ENCODE data around the gene PUS7.

- no peak for TF ChIP-seq JUN (IDR thresholded peaks at IDR 0.05; ENCODE audit: low read depth, low read length)
- TF ChIP-seq TAF1 (IDR thresholded peaks at IDR 0.05; ENCODE audit: low read depth, low read length) = no peak
- TF ChIP-seq CTCF (IDR thresholded peaks at IDR 0.05; ENCODE audit: control extremely low read depth in 1 of 3, insufficient read depth in 1 of 3, low read depth in 1 of 3, low read length in 3 of 3) = no peak
- no peak for TF ChIP-seq YY1 (IDR thresholded peaks at IDR 0.05; ENCODE audit: low read depth, low read length)
- TF ChIP-seq MAFK (IDR thresholded peaks at IDR 0.05; ENCODE audit: low read depth, low read length) = no peak
- TF ChIP-seq RAD21 (IDR thresholded peaks at IDR 0.05 in 1 of 2, conservative IDR thresholded peaks at IDR 0.05 in 1 of 2; ENCODE audit: low read depth in 2 of 2, low read length in 2 of 2) = no peak
- TF ChIP-seq ATF2 (IDR thresholded peaks at IDR 0.05; ENCODE audit: low read length) = no peak
- no peak for TF ChIP-seq EGR1 (IDR thresholded peaks at IDR 0.05; ENCODE audit: borderline replicate concordance, low read depth, low read length)
- no peak for TF ChIP-seq EZH2 (IDR thresholded peaks at IDR 0.05; ENCODE audit: low read depth, low read length, severe bottlenecking)
- no peak for TF ChIP-seq SP1 (IDR thresholded peaks at IDR 0.05; ENCODE audit: low read depth, low read length)
- TF ChIP-seq BRCA1 (IDR thresholded peaks at IDR 0.05; ENCODE audit: low read depth, low read length) = no peak
- no peak for TF ChIP-seq POLR2A (IDR thresholded peaks at IDR 0.05; ENCODE audit: control extremely low read depth in 1 of 2, low read depth in 2 of 2, low read length in 2 of 2)
- no peak for TF ChIP-seq TEAD4 (IDR thresholded peaks at IDR 0.05; ENCODE audit: low read depth, low read length)
Observed at GRCh38 chr7:105480931-105481330, 41.1 kb downstream of the PUS7 start.
